ENCODE measurements around the gene NGRN.

GRCh38 chr15:90249203-90249863, 16.1 kb upstream of the NGRN start, which contains the start of gene TTLL13:
- TF ChIP-seq POLR2A (IDR thresholded peaks at IDR 0.05; ENCODE audit: low read depth, low read length), result no peak
- no peak for TF ChIP-seq POLR2AphosphoS5 (IDR thresholded peaks at IDR 0.05; ENCODE audit: low read depth, low read length)
- TF ChIP-seq SPI1 (IDR thresholded peaks at IDR 0.05; ENCODE audit: low read depth, low read length), result 0 out of 2 replicates have a peak, but pooled peaks have one; percentile 19
- TF ChIP-seq TAF1 (IDR thresholded peaks at IDR 0.05; ENCODE audit: low read depth, low read length), result no peak

All from GM12891 (cell line).